ENCODE measurements around the gene CABCOCO1. TPM values are rescaled to one million over a fixed set of nuclear protein-coding genes. Genes with fewer than 3 reads are reported as not detected.

Gene CABCOCO1
- total RNA-seq, 2 donors from 2014 or later: 0.35 TPM; not detected in 1

- no peak for DNase-seq (ENCODE audit: low spot score)
- no peak for TF ChIP-seq CTCF (IDR thresholded peaks at IDR 0.05)
Measured at GRCh38 chr10:61763778-61764177, 101.0 kb downstream of the CABCOCO1 start.

GRCh38 chr10:61764486-61764885, 101.8 kb downstream of the CABCOCO1 start:
- H3K4me1 ChIP-seq: no peaks in the 10 kb centered on the region
- no peaks in the 10 kb centered on the region for H3K9me3 ChIP-seq
- no peak for TF ChIP-seq CTCF (IDR thresholded peaks at IDR 0.05)
- no peak overlapping the region for H3K27ac ChIP-seq
- no peaks in the 10 kb centered on the region for H3K27me3 ChIP-seq
- DNase-seq (ENCODE audit: low spot score): no peak
- no peak overlapping the region for H3K4me3 ChIP-seq
- no peaks in the 10 kb centered on the region for H3K36me3 ChIP-seq

More at GRCh38 chr10:61763778-61764177, 101.0 kb downstream of the CABCOCO1 start:
- H3K4me3 ChIP-seq: no peak overlapping the region
- H3K9me3 ChIP-seq: no peaks in the 10 kb centered on the region
- no peak overlapping the region for H3K27ac ChIP-seq
- H3K4me1 ChIP-seq: no peaks in the 10 kb centered on the region
- no peaks in the 10 kb centered on the region for H3K36me3 ChIP-seq
- H3K27me3 ChIP-seq: no peaks in the 10 kb centered on the region

GRCh38 chr10:61765176-61766087, 102.7 kb downstream of the CABCOCO1 start:
- TF ChIP-seq CTCF (IDR thresholded peaks at IDR 0.05): no peak
- Histone ChIP-seq H3K27ac (no peak overlapping the region), H3K9me3 (no peaks in the 10 kb centered on the region), H3K36me3 (no peaks in the 10 kb centered on the region), H3K27me3 (no peaks in the 10 kb centered on the region), H3K4me1 (no peaks in the 10 kb centered on the region), H3K4me3 (no peak overlapping the region)
- DNase-seq (ENCODE audit: low spot score): no peak

GRCh38 chr10:61766927-61767326, 104.2 kb downstream of the CABCOCO1 start:
- H3K27me3 ChIP-seq: no peaks in the 10 kb centered on the region
- no peak overlapping the region for H3K4me3 ChIP-seq
- no peak for TF ChIP-seq CTCF (IDR thresholded peaks at IDR 0.05)
- H3K36me3 ChIP-seq: no peaks in the 10 kb centered on the region
- no peak for DNase-seq (ENCODE audit: low spot score)
- H3K4me1 ChIP-seq: no peaks in the 10 kb centered on the region
- H3K9me3 ChIP-seq: no peaks in the 10 kb centered on the region
- no peak overlapping the region for H3K27ac ChIP-seq

- Histone ChIP-seq H3K4me1 (no peaks in the 10 kb centered on the region), H3K4me3 (no peak overlapping the region), H3K27me3 (no peaks in the 10 kb centered on the region), H3K27ac (no peak overlapping the region), H3K9me3 (no peaks in the 10 kb centered on the region), H3K36me3 (no peaks in the 10 kb centered on the region)
- no peak for DNase-seq (ENCODE audit: low spot score)
- no peak for TF ChIP-seq CTCF (IDR thresholded peaks at IDR 0.05)
Measured at GRCh38 chr10:61774031-61774430, 111.3 kb downstream of the CABCOCO1 start.
